ENCODE results near the gene TXNRD3.

The TXNRD3 gene

GRCh38 chr3:126580746-126581145, 74.2 kb downstream of the TXNRD3 start:
- no peak for FAIRE-seq

GRCh38 chr3:126578702-126579101, 76.2 kb downstream of the TXNRD3 start:
- no peak for FAIRE-seq

DNA sequence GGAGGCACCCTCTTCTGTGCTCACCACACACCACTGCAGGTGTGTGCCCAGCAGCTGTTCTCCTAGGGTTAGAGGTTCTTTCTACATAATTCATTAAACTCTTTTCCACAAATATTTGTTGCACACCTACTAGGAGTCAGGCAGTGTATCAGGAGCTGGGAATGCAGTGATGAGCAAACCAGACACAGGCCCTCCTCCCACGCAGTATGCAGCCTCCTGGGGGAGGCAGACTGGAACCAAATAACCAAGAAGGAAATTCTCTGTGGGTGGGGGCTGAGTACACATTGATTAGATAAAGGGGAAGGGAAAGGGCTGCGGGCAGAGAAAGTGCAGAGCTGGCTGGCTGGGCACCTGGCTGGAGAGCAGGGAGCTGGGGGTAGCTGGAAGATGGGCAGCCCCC, 77.7 kb downstream of the TXNRD3 start:
- no peak for FAIRE-seq

DNA sequence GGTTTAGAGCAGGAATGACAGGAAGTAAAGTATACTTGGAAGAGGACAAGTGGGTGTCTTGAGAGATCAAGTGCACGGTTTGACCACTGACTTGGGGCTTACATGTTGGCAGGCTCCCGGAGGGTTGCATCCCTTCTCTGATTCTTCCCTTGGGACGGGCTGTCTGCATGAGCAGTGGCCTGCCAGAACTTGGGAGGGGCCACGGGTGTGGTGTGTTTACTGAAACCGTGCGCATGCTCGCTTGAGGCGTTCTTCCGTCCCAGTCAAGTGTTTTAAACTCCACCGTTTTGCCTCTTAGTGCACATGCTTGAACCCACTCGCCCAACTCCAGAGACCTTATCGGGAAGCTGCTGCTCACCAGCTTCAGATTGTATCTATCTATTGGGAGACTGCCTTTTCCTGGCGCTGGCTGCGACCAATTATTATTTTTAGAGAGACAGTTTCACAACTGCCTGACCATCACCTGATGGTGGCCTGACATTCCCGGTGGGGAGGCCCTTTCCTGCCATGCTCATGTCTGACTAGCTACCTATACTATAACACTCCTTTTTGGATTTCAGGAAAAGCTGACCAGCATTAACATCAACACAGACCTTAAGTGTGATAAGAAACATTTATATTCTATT, 81.3 kb downstream of the TXNRD3 start:
- no peak for FAIRE-seq

- FAIRE-seq, result no peak
Measured at GRCh38 chr3:126571078-126571477, 83.8 kb downstream of the TXNRD3 start.

DNA sequence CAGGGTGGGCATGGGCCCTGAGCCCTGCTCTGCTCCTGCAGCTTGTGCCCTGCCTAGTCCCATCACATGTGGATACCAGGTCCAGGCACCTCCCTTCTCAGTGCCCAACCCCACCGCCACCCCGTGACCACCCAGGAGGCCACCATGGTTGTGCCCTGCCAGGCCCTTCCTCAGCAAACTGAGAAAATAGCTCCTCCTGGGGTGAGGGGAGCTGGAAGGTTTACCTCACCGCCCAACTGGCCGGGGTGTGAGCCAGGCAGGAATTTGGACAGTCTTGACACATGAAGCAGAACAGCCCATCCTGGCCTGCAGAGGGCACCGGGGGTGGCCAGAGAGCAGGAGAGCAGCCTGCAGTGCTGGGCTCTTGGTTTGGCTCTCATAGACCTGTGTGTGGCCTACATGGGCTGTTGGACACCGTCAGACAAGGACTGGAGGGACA, 84.8 kb downstream of the TXNRD3 start:
- no peak for FAIRE-seq

GRCh38 chr3:126569390-126569975, 85.4 kb downstream of the TXNRD3 start:
- no peak for FAIRE-seq

- FAIRE-seq, result no peak
Measured at GRCh38 chr3:126568776-126569342, 86.1 kb downstream of the TXNRD3 start.

GRCh38 chr3:126567696-126568438, 87.1 kb downstream of the TXNRD3 start:
- no peak for FAIRE-seq

DNA sequence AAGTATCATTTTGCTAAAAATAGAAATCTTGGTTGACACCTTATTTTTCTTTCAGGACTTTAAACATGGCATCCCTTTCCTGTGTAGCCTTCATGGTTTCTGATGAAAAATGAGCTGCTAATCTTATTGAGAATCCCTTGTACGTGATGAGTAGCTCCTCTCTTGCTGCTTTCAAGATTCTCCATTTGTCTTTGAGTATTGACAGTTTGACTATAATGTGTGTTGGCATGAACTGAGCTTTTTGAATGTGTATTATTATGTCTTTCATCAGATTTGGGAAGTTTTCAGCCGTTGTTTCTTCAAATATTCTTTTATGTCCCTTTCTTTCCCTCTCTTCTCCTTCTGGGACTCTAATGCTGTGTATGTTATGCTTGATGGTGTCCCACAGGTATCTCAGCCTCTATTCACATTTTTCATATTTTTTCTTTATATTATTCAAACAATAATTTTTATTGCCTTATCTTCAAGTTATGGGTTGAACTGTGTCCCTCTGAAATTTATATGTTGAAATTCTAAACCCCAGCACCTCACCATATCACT, 92.1 kb downstream of the TXNRD3 start:
- FAIRE-seq, result no peak

DNA sequence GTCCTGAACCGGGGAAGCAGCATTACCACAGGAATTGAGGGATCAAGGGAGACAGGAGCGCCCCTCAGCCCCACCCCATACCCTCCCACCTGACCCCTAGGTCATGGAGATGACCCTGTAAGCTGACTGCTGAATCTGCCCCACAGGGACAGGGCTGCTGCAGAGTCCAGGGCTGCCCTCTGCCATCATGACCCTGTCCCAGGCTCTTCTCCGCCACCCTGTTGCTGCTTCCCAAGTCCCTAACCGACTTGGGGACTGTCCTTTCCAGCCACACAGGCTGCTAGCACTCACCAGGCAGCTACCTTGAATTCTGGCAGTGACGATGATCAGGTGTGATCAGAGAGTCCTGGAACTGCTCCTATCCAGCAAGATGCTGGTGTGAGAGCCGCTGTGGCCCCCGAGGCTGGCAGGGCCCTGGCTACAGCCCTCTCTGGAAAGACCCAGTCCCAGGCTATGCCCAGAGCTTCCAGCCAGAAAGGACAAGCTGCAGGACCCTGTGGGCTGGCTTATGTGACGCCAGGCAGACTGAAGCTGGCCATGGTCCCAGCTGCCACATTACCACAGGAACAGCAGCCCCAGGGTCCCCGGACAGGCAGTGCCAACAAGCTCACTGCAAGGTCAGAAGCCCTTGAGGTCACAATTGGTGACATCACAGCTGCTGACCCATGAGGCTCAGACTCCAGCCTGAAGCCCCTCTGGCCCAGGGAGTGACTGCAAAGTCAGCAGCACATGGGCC, 96.4 kb downstream of the TXNRD3 start, which contains the start of gene C3orf22:
Gene C3orf22 (minus strand): TSS at position 597 of the 736 bp plus-strand sequence. CDS start 5,542 bp downstream, outside the sequence.
- no peak for FAIRE-seq

DNA sequence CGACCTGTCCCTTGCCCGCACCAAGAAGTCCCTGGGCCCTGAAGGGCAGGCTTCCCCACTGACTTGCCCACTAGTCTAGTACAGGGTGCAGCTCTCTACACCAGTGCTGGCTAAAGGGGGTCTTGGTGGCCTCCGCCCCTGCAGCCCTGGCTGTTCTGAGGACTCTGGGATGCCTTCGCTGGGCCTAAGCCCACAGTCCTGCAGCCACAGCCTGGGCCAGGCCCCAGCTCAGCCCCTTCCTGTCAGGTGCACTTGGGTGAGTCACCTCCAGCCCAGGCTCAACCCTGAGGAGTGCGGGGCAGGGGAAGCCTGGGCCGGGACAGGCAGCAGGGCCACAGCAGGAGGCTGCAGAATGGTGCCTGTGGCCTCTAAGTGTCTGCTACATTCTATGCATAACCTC, 97.2 kb downstream of the TXNRD3 start:
- FAIRE-seq, result no peak

DNA sequence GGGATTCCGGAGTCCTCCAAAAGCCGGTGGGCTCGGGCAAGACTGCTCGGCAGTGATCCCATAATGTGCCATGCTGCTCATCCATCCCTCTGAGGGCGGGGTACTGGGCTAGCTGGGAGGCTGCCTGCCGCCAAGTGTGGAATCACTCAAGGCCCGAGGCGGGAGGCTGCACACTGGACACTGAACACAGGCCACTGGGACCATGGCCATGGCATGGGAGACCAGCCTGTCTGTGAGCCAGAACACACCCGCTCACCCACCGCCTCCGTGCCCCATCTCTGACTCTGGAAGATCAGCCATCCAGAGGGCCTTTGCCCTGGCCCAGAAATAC, 97.5 kb downstream of the TXNRD3 start:
- no peak for FAIRE-seq

Measured in islet of Langerhans (tissue), 1 donor.